ENCODE results near the gene CAD. TPM values are rescaled to one million over a fixed set of nuclear protein-coding genes. Genes with fewer than 3 reads are reported as not detected.

The CAD gene
- total and polyA plus RNA-seq, 10 of the 15 experiments (the other 5 are each of a cell fraction or from before 2014, with no cell fraction given): 7.6 to 119 (median 50.7) TPM

- Histone ChIP-seq H3K4me1 (ENCODE audit: control insufficient read depth, insufficient read depth, low read length) (no peaks in the 10 kb centered on the region), H3K27me3 (replicated peaks in 1 of 2; ENCODE audit: control insufficient read depth in 2 of 2, insufficient read depth in 2 of 2, low read length in 1 of 2) (peaks cover 5 to 8% of the 10 kb centered on the region in 2 experiments; a peak in 3 of 4 replicates), H3K27ac (ENCODE audit: control insufficient read depth, insufficient read depth) (no peak overlapping the region), H3K4me2 (ENCODE audit: control insufficient read depth, insufficient read depth) (no peak overlapping the region), H3K9ac (ENCODE audit: control insufficient read depth, insufficient read depth, low read length) (no peak overlapping the region), H4K20me1 (ENCODE audit: control insufficient read depth, insufficient read depth) (no peaks in the 10 kb centered on the region), H3K79me2 (ENCODE audit: control insufficient read depth, insufficient read depth, low read length) (no peaks in the 10 kb centered on the region), H2AFZ (ENCODE audit: control insufficient read depth, low read depth, low read length) (no peak overlapping the region), H3K36me3 (ENCODE audit: control insufficient read depth in 2 of 2, insufficient read depth in 2 of 2, low read length in 1 of 2) (no peaks in the 10 kb centered on the region), H3K4me3 (no peak overlapping the region), H3K9me3 (replicated peaks; ENCODE audit: control insufficient read depth, insufficient read depth, low read length) (no peaks in the 10 kb centered on the region)
- no peak for FAIRE-seq
- no TSS peak for BruUV-seq (replicated peaks)
- no peak for DNase-seq (ENCODE audit: low read depth, low spot score)
- CTCF ChIA-PET: interaction anchor here (0.6 to 1.6 kb wide), 3 partner anchors 12 to 64 kb away, joined by 3 to 4 read pairs (median 3); no protein-coding TSS in a partner anchor
- ATAC-seq: no peak
- in situ Hi-C loops (cut with MboI): no loop called here
- SMC1A ChIA-PET (ENCODE audit: uncharacterized antibody, unreplicated experiment): interaction anchor here (0.9 kb wide), 1 partner anchor 80 kb away, joined by 3 read pairs; no protein-coding TSS in a partner anchor
- 0% methylated on average over 1 of the region's 1 CpG for WGBS (ENCODE audit: insufficient coverage, insufficient replicate concordance, low lambda C conversion rate, missing lambda C conversion rate)
- TF ChIP-seq EGR1 (IDR thresholded peaks at IDR 0.05; ENCODE audit: borderline replicate concordance in 1 of 2, low read depth in 2 of 2, low read length in 2 of 2): no peak
- TF ChIP-seq RUNX3 (IDR thresholded peaks at IDR 0.05; ENCODE audit: low read length): no peak
- no peak for TF ChIP-seq IRF4 (IDR thresholded peaks at IDR 0.05; ENCODE audit: low read depth, low read length)
- no peak for TF ChIP-seq JUND (IDR thresholded peaks at IDR 0.05; ENCODE audit: low read depth, low read length)
- no peak for TF ChIP-seq ZBTB11 (CRISPR knock-in tag; IDR thresholded peaks at IDR 0.05)
- TF ChIP-seq TAF1 (IDR thresholded peaks at IDR 0.05; ENCODE audit: borderline replicate concordance, low read depth, low read length): no peak
- TF ChIP-seq, protein P1, sequence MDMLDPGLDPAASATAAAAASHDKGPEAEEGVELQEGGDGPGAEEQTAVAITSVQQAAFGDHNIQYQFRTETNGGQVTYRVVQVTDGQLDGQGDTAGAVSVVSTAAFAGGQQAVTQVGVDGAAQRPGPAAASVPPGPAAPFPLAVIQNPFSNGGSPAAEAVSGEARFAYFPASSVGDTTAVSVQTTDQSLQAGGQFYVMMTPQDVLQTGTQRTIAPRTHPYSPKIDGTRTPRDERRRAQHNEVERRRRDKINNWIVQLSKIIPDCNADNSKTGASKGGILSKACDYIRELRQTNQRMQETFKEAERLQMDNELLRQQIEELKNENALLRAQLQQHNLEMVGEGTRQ (IDR thresholded peaks at IDR 0.05; ENCODE audit: borderline replicate concordance, low read depth, low read length): no peak
- TF ChIP-seq CREM (IDR thresholded peaks at IDR 0.05; ENCODE audit: low read depth): no peak
- TF ChIP-seq PBX3 (IDR thresholded peaks at IDR 0.05; ENCODE audit: insufficient replicate concordance, low read depth, low read length): no peak
- TF ChIP-seq MTA2 (IDR thresholded peaks at IDR 0.05; ENCODE audit: low read depth): no peak
- POLR2A ChIA-PET: no interaction called here
- RAD21 ChIA-PET (ENCODE audit: unreplicated experiment): no interaction called here
- intact Hi-C loops (cut with micrococcal nuclease; ENCODE audit: unreplicated experiment): no loop called here
Observed at GRCh38 chr2:27255660-27256059, 38.5 kb downstream of the CAD start.

All from GM12878 (cell line).